NT2/D1 (cell line): Measurements from ENCODE around the gene OR10H1.

Experiments used
- YY1 ChIP-seq: IDR thresholded peaks from 2 replicates; pipeline ENCODE4 v1.6.1; 2011; ENCODE audit not compliant: insufficient read length, insufficient read depth
- ZNF274 ChIP-seq: IDR thresholded peaks from 2 replicates; pipeline ENCODE4 v1.6.1; 2011; ENCODE audit warnings: mild to moderate bottlenecking, low read depth, low read length

- TF ChIP-seq YY1 (no peak), ZNF274 (no peak)
Measured at GRCh38 chr19:15828121-15828610, 12.7 kb upstream of the OR10H1 start.
